ENCODE data around the gene CEACAM7. TPM values are rescaled to one million over a fixed set of nuclear protein-coding genes. Genes with fewer than 3 reads are reported as not detected.

CEACAM7 gene
- total and polyA plus RNA-seq, 11 donors = 0.12 to 0.26 TPM; not detected in 9

- intact Hi-C loops (cut with DNase I) = no loop called here
- H3K27me3 ChIP-seq = peaks cover 0 to 33% (median 0%) of the 10 kb centered on the region in 9 donors
- no peak overlapping the region for H3K27ac ChIP-seq
- H3K4me3 ChIP-seq = no peak overlapping the region
- DNase-seq = no peak
- no peak for ATAC-seq
- peaks cover 0 to 41% (median 0%) of the 10 kb centered on the region in 12 donors for H3K4me1 ChIP-seq
- TF ChIP-seq, protein P1, sequence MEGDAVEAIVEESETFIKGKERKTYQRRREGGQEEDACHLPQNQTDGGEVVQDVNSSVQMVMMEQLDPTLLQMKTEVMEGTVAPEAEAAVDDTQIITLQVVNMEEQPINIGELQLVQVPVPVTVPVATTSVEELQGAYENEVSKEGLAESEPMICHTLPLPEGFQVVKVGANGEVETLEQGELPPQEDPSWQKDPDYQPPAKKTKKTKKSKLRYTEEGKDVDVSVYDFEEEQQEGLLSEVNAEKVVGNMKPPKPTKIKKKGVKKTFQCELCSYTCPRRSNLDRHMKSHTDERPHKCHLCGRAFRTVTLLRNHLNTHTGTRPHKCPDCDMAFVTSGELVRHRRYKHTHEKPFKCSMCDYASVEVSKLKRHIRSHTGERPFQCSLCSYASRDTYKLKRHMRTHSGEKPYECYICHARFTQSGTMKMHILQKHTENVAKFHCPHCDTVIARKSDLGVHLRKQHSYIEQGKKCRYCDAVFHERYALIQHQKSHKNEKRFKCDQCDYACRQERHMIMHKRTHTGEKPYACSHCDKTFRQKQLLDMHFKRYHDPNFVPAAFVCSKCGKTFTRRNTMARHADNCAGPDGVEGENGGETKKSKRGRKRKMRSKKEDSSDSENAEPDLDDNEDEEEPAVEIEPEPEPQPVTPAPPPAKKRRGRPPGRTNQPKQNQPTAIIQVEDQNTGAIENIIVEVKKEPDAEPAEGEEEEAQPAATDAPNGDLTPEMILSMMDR (IDR thresholded peaks at IDR 0.05) = no peak
- no peak for TF ChIP-seq POLR2A (IDR thresholded peaks at IDR 0.05)
- H3K36me3 ChIP-seq = no peaks in the 10 kb centered on the region
- H3K9me3 ChIP-seq = no peaks in the 10 kb centered on the region
- WGBS, 4 donors = 46 to 67% (median 57%) methylated on average over 4 of the region's 4 CpGs
Observed at GRCh38 chr19:41623360-41623759, 64.7 kb downstream of the CEACAM7 start.

Other genes starting within 250 kb of the CEACAM7 start
- gene DMAC2, start 248.4 kb downstream of the CEACAM7 start, total RNA-seq = 100 to 1,000 TPM in 6 of 9 donors, 10 to 100 TPM in 3; 67.9 to 138 (median 102) TPM
- gene DMAC2, start 248.4 kb downstream of the CEACAM7 start, polyA plus RNA-seq = 100 to 1,000 TPM; 121 to 130 TPM
- gene ERICH4, start 245.1 kb downstream of the CEACAM7 start, total RNA-seq = under 1 TPM in 1 of 9 donors, not detected in 8; 0.30 TPM
- under 1 TPM in 1 of 2 donors, not detected in 1; 0.10 TPM for gene ERICH4, start 245.1 kb downstream of the CEACAM7 start, polyA plus RNA-seq
- 1 to 10 TPM in 2 of 9 donors, under 1 TPM in 6, not detected in 1; 0.27 to 5.7 (median 0.66) TPM for gene CEACAM21, start 112.1 kb downstream of the CEACAM7 start, total RNA-seq
- gene CEACAM21, start 112.1 kb downstream of the CEACAM7 start, polyA plus RNA-seq = under 1 TPM in 1 of 2 donors, not detected in 1; 0.50 TPM
- gene CEACAM4, start 61.2 kb downstream of the CEACAM7 start, total RNA-seq = 1 to 10 TPM in 1 of 9 donors, under 1 TPM in 6, not detected in 2; 0.29 to 1.5 (median 0.35) TPM
- under 1 TPM; 0.46 to 0.49 TPM for gene CEACAM4, start 61.2 kb downstream of the CEACAM7 start, polyA plus RNA-seq
- gene CEACAM5, start 20.4 kb upstream of the CEACAM7 start, total RNA-seq = under 1 TPM in 1 of 9 donors, not detected in 8; 0.75 TPM
- gene CEACAM5, start 20.4 kb upstream of the CEACAM7 start, polyA plus RNA-seq = under 1 TPM in 1 of 2 donors, not detected in 1; 0.22 TPM
- gene CEACAM6, start 67.3 kb upstream of the CEACAM7 start, total RNA-seq = under 1 TPM in 2 of 9 donors, not detected in 7; 0.12 to 0.53 TPM
- under 1 TPM in 1 of 2 donors, not detected in 1; 0.08 TPM for gene CEACAM6, start 67.3 kb upstream of the CEACAM7 start, polyA plus RNA-seq
- 1 to 10 TPM in 2 of 9 donors, not detected in 7; 1.6 to 2.0 TPM for gene CEACAM3, start 108.3 kb upstream of the CEACAM7 start, total RNA-seq
- under 1 TPM in 1 of 2 donors, not detected in 1; 0.07 TPM for gene CEACAM3, start 108.3 kb upstream of the CEACAM7 start, polyA plus RNA-seq
- not detected for gene LYPD4, start 156.4 kb upstream of the CEACAM7 start, total RNA-seq
- gene LYPD4, start 156.4 kb upstream of the CEACAM7 start, polyA plus RNA-seq = not detected
- not detected for gene DMRTC2, start 156.8 kb upstream of the CEACAM7 start, total RNA-seq
- not detected for gene DMRTC2, start 156.8 kb upstream of the CEACAM7 start, polyA plus RNA-seq
- gene RPS19, start 172.0 kb upstream of the CEACAM7 start, total RNA-seq = 1,000 to 10,000 TPM in 1 of 9 donors, 100 to 1,000 TPM in 8; 161 to 1,072 (median 585) TPM
- 1,000 to 10,000 TPM in 1 of 2 donors, 100 to 1,000 TPM in 1; 840 to 1,676 TPM for gene RPS19, start 172.0 kb upstream of the CEACAM7 start, polyA plus RNA-seq
- gene CD79A, start 189.0 kb upstream of the CEACAM7 start, total RNA-seq = under 1 TPM in 3 of 9 donors, not detected in 6; 0.37 to 0.88 (median 0.45) TPM
- under 1 TPM in 1 of 2 donors, not detected in 1; 0.51 TPM for gene CD79A, start 189.0 kb upstream of the CEACAM7 start, polyA plus RNA-seq
- 10 to 100 TPM; 22.8 to 89.2 (median 27.2) TPM for gene ARHGEF1, start 194.9 kb upstream of the CEACAM7 start, total RNA-seq
- gene ARHGEF1, start 194.9 kb upstream of the CEACAM7 start, polyA plus RNA-seq = 10 to 100 TPM; 32.1 to 44.1 TPM
- gene ERFL, start 240.2 kb upstream of the CEACAM7 start, total RNA-seq = under 1 TPM in 1 of 9 donors, not detected in 8; 0.13 TPM
- not detected for gene ERFL, start 240.2 kb upstream of the CEACAM7 start, polyA plus RNA-seq

Data from heart left ventricle (tissue), 16 donors.